ENCODE measurements around the gene PRXL2A. TPM values are rescaled to one million over a fixed set of nuclear protein-coding genes. Genes with fewer than 3 reads are reported as not detected.
A peak's percentile ranks its signal among the peaks of the same experiment; 100 is the strongest.

Gene PRXL2A
- total and polyA plus RNA-seq, 2 of the 4 experiments (the other 2 are of a cell fraction): 0.90 to 0.92 TPM

DNA sequence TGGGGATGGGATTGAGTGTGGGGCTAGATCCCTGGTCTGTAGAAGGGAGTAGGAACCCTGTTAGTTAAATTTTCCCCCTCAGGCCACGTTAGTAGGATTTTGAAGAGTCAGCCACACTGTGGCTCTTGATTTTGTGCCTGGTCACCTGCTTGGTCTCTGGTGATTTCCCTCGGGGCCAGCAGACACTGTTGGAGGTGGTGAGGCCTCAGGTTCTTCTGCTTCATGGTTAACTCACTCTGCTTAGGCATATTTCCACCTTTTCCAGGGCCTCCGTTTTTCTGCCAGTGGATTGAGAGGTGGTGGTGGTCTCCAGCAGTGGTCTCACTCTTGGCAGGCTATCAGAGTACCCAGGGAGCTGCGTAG, 49.9 kb downstream of the PRXL2A start:
- Histone ChIP-seq H2BK15ac (ENCODE audit: low read depth, low read length) (no peak overlapping the region), H4K20me1 (ENCODE audit: insufficient read depth, low read length) (peaks cover 68% of the 10 kb centered on the region), H4K91ac (ENCODE audit: insufficient read depth, low read depth, low read length) (no peak overlapping the region), H4K8ac (ENCODE audit: low read depth in 2 of 2, low read length in 2 of 2) (no peak overlapping the region), H3K4me1 (ENCODE audit: control insufficient read depth, insufficient read depth, low read length) (peaks cover 39% of the 10 kb centered on the region), H3K9ac (ENCODE audit: low read depth, low read length) (no peak overlapping the region), H3K23ac (ENCODE audit: low read depth, low read length) (peak overlapping the region; percentile 40; the same call in 1 of the 2 replicates), H3K27me3 (ENCODE audit: control insufficient read depth, insufficient read depth, low read length) (no peaks in the 10 kb centered on the region), H2AFZ (replicated peaks; ENCODE audit: low read length, poor library complexity) (no peak overlapping the region), H4K5ac (ENCODE audit: low read depth, low read length) (no peak overlapping the region), H3K27ac (ENCODE audit: insufficient read depth, low read length) (no peak overlapping the region), H3K14ac (replicated peaks; ENCODE audit: low read depth, low read length) (no peak overlapping the region), H3K36me3 (ENCODE audit: control insufficient read depth, insufficient read depth, low read length) (no peaks in the 10 kb centered on the region; the same call in 1 of the 2 replicates), H3K79me1 (ENCODE audit: low read depth in 1 of 2, low read length in 2 of 2) (peaks cover 4 to 78% of the 10 kb centered on the region in 2 experiments), H2BK20ac (ENCODE audit: low read depth, low read length) (no peak overlapping the region), H3K9me1 (ENCODE audit: insufficient read depth, low read length) (peaks cover 53% of the 10 kb centered on the region), H2AK9ac (replicated peaks; ENCODE audit: low read depth, low read length, poor library complexity) (no peak overlapping the region), H3K4me2 (ENCODE audit: low read depth, low read length) (no peak overlapping the region), H3K4ac (ENCODE audit: low read depth, low read length) (no peak overlapping the region), H2AK5ac (ENCODE audit: low read depth, low read length) (no peak overlapping the region), H3K4me3 (ENCODE audit: insufficient read depth, low read depth, low read length) (no peak overlapping the region), H2BK120ac (ENCODE audit: low read depth, low read length) (no peak overlapping the region), H3K56ac (ENCODE audit: extremely low read depth, insufficient read depth, low read length) (no peak overlapping the region), H3K9me3 (ENCODE audit: control insufficient read depth, insufficient read depth, low read length) (no peaks in the 10 kb centered on the region), H2BK5ac (ENCODE audit: low read depth, low read length, poor library complexity, severe bottlenecking) (no peak overlapping the region), H3K18ac (ENCODE audit: low read depth, low read length) (no peak overlapping the region)
- CTCF ChIA-PET: interaction anchor here (0.6 to 1.2 kb wide), 2 partner anchors 9 to 141 kb away, joined by 3 to 6 read pairs; no protein-coding TSS in a partner anchor
- POLR2A ChIA-PET (ENCODE audit: unreplicated experiment): no interaction called here
- TF ChIP-seq NFE2L2 (IDR thresholded peaks at IDR 0.05; ENCODE audit: low read depth, low read length) (no peak), BHLHE40 (IDR thresholded peaks at IDR 0.05; ENCODE audit: low read depth, low read length) (no peak), MXI1 (IDR thresholded peaks at IDR 0.05; ENCODE audit: borderline replicate concordance, low read depth, low read length) (no peak), MAZ (IDR thresholded peaks at IDR 0.05; ENCODE audit: borderline replicate concordance, low read depth, low read length) (no peak), CTCF (conservative IDR thresholded peaks at IDR 0.05; ENCODE audit: low read depth, low read length) (no peak), RCOR1 (IDR thresholded peaks at IDR 0.05; ENCODE audit: insufficient replicate concordance, low read length) (no peak), POLR2A (IDR thresholded peaks at IDR 0.05; ENCODE audit: low read depth, low read length) (no peak), CEBPB (IDR thresholded peaks at IDR 0.05; ENCODE audit: low read depth, low read length) (no peak), RFX5 (IDR thresholded peaks at IDR 0.05; ENCODE audit: low read depth, low read length) (no peak), FOS (IDR thresholded peaks at IDR 0.05; ENCODE audit: low read depth, low read length) (no peak), MAFK (IDR thresholded peaks at IDR 0.05; ENCODE audit: low read depth, low read length) (no peak)
- TF ChIP-seq, protein P1, sequence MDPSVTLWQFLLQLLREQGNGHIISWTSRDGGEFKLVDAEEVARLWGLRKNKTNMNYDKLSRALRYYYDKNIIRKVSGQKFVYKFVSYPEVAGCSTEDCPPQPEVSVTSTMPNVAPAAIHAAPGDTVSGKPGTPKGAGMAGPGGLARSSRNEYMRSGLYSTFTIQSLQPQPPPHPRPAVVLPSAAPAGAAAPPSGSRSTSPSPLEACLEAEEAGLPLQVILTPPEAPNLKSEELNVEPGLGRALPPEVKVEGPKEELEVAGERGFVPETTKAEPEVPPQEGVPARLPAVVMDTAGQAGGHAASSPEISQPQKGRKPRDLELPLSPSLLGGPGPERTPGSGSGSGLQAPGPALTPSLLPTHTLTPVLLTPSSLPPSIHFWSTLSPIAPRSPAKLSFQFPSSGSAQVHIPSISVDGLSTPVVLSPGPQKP (IDR thresholded peaks at IDR 0.05; ENCODE audit: borderline replicate concordance, low read depth, low read length): no peak
- DNase-seq (no peak), ATAC-seq (ENCODE audit: low read depth) (no peak)
- in situ Hi-C loops (cut with MboI; ENCODE audit: low sequenced_read_pairs) (loop anchor here (5.0 to 25.0 kb wide), 2 partner anchors 44 to 296 kb away; no protein-coding TSS in a partner anchor), dilution Hi-C loops (cut with HindIII; ENCODE audit: low sequenced_read_pairs, unreplicated experiment) (no loop called here), intact Hi-C loops (cut with micrococcal nuclease) (no loop called here)
- no CpG with 5 or more reads among the region's 4 CpGs for WGBS, 2 experiments (ENCODE audit: extremely low coverage in 2 of 2, insufficient read length in 1 of 2)
- no TSS peak for BruUV-seq (replicated peaks)

Data from IMR-90 (cell line).